NCI-H128 (cell line): ENCODE measurements around the gene HDAC11.
"Not testable (repeated sequence)": the region's sequence is repeated elsewhere in the genome, so short reads cannot be mapped to it uniquely, and the experiment has no call there.

ENCODE experiments used
- DNase-seq: peaks from one replicate; lab custom pipeline; 2025; ENCODE audit not compliant: unreplicated experiment; lab: John Stamatoyannopoulos, UW

Gene HDAC11, protein sequence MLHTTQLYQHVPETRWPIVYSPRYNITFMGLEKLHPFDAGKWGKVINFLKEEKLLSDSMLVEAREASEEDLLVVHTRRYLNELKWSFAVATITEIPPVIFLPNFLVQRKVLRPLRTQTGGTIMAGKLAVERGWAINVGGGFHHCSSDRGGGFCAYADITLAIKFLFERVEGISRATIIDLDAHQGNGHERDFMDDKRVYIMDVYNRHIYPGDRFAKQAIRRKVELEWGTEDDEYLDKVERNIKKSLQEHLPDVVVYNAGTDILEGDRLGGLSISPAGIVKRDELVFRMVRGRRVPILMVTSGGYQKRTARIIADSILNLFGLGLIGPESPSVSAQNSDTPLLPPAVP

DNA sequence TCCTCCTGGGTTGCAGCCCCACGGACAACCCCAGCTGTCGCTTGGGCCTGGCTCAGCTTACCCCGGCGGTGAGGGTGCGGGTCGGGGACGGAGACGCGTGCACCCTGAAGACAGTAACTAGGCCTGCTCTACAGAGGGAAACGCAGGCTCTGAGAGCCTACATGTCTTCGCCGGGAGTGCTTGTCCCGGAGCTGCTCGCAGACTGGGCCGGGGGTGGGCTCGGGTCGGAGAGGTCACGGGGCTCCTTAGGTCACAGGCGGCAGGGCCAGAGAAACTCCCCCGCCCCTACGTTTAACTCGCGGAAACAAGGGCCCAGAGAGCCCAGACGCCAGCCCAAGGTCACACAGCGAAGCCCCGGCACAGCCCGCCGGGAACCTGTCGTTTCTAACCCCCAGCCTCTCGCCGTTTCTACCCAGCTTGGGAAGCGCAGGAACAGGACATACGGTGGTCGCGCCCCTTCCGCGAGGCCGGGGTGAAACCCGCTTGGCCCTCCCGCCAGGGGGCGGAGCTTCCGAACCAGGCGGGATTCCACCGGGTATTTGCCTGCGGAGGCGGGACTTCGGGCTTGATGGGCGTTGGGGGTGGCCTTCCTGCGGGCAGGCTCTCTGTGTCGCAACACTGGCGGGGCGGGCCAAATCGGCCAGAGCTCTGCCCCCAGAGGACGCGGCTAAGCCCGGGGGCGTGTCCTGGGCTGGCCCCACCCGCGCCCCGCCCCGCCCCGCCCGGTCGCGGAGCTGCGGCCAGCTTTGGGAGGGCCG lies at the start of gene HDAC11:
TSS of gene HDAC11 (plus strand) at position 725 of the 758 bp plus-strand sequence. CDS start 42 bp downstream, outside the sequence.
- DNase-seq: peak; percentile 79

DNA sequence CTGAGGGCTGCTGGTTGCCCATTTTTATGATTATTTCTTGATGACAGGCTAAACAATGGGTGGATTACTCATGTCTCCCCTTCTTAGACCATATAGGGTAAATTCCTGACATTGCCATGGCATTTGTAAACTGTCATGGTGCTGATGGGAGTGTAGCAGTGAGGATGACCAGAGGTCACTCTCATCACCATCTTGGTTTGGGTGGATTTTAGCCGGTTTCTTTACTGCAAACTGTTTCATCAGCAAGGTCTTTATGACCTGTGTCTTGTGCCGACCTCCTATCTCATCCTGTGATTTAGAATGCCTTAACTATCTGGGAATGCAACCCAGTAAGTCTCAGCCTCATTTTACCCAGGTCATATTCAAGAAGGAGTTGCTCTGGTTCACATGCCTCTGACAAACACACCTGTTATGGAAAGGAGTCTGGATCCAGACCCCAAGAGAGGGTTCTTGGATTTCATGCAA lies 49.7 kb upstream of the HDAC11 start:
- DNase-seq: not testable (repeated sequence)

DNA sequence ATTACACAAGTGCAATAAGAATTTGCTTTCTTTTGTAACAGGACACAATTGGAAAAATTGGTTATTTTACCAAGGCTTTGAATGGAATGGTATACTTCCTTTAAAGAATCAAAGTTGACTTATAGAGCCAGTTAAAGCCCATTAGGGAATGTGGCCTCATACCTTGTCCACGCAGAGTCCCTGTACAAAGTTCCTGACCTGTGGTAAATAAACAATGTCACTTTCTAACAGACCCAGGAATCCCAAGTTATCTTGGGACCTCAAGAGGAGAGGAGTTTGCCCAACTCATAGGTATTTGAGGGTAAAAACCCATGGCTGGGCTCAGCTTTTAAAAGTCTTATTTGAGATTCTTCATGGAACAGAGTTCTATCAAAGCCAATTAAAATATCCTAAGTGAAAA lies 48.0 kb upstream of the HDAC11 start:
- no peak for DNase-seq

DNA sequence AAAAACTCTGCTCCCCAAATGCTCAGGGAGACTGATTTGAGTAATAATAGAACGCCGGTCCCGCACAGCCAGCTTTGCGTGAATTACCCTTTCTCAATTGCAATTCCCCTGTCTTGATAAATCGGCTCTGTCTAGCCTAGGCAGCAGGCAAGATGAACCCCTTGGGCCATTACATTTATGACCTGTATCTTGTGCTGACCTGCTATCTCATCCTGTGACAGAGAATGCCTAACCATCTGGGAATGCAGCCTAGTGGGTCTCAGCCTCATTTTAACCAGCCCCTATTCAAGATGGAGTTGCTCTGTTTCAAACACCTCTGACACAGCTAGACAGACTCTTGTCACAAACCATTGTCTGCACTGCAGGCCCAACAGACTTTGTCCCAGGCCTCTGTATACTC lies 46.2 kb upstream of the HDAC11 start:
- DNase-seq: no peak

DNA sequence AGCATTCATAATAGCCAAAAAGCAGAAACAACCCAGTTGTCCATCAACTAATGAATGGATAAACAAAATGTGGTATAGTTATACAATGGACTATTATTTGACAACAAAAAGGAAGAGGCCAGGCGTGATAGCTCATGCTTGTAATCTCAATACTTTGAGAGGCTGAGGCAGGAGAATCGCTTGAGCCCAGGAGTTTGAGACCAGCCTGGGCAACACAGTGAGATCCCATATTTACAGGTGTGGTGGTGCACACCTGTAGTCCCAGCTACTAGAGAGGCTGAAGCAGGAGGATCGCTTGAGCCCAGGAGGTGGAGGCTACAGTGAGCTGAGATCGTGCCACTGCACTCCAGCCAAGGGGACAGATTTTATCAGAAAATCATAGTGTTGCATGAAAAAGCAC lies 43.9 kb upstream of the HDAC11 start:
- DNase-seq: not testable (repeated sequence)

DNA sequence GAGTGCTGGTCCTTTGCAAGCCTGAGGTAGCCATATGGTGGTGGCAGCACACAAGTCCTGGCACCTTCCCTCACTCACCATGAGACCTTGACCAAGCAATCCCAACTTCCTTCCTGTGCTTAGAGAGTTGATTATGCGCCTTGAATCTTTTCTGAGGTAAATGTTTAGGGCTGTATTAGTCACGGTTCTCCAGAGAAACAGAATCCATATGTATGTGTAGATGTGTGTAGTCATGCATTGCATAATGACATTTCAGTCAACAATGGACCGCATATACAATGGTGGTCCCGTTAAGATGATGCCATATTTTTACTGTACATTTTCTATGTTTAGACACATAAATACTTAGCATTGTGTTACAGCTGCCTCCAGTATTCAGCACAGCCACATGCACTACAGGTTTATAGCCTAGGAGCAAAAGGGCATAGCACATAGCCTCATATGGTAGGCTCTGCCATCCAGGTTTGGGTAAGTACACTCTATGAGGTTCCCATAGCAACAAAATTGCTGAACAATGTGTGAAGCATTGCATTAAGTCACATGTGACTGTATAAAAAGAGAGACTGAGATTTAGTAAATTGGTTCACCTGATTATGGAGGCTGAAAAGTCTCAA lies 39.8 kb upstream of the HDAC11 start:
- DNase-seq: no peak

DNA sequence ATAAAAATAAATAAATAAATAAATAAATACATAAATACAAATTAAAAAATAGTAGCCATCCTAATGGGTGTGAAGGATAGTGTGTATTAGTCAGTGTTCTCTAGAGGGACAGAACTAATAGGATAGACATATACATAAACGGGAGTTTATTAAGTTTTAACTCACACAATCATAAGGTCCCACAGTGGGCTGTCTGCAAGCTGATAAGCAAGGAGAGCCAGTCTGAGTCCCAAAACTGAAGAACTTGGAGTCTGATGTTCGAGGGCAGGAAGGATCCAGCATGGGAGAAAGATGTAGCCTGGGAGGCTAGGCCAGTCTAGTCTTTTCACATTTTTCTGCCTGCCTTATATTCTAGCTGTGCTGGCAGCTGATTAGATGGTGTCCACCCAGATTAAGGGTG lies 37.2 kb upstream of the HDAC11 start:
- not testable (repeated sequence) for DNase-seq

DNA sequence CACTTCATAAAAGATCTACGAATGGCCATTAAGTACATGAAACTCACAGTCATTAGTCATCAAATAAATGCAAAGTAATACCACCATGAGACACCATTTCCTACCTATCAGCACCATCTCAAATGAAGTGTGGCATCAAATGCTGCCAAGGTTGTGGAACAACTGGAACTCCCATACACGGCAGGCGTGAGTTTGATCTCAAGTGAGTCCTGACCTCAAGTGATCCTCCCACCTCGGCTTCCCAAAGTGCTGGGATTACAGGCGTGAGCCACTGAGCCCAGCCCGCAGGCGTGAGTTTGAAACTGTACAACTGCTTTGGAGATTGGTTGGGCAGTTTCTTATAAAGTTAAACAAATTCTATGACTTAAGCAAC lies 28.8 kb upstream of the HDAC11 start:
- DNase-seq: no peak

DNA sequence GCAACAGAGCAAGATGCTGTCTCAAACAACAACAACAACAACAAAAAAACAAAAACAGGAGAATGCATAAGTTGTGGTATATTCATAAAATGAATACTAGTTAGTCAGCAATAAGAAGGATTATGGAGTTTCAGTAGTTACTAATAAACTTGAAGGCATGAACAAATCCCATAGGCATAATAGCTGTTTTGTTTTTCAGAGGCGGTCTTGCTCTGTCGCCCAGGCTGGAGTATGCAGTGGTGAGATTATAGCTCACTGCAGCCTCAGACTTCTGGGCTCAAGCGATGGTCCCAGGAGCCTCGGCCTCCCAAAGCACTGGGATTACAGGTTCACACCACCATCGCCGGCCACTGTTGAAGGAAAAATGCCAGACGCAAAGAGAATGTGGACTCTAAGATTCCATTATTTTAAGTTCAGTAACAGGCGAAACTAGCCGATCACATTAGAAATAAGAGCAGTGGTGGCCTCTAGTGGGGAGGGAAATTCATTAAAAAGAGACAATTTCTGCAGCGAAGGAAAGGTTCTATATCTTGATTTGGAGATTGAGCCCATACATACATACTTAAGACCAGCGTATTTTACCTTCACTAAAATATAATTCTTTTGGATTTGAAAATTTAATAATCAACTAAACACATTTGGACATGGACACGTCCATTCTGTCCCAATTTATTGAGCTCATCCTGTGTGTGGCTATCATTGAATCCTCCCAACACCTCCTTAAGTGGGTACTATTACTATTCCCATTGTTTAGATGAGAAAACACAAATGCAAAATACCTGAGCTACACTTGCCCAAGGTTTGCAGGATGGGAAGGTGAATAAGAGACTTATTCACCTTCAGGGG lies 27.4 kb upstream of the HDAC11 start:
- peak; percentile 1 for DNase-seq

DNA sequence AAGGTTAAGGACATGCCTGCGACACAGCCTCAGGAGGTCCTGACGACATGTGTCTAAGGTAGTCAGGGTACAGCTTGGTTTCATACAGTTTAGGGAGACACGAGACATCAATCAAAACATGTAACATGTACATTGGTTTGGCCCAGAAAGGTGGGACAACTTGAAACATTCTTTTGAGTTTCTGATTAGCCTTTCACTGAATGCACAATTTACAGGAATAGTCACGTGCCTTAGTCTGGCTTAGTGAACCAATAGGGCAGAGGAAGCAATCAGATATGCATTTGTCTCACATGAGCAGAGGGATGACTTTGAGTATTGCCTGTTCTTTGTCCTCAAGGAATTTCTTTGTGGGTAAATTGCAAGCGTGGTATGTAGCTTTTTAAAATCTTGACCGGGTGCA lies 24.5 kb upstream of the HDAC11 start:
- no peak for DNase-seq

DNA sequence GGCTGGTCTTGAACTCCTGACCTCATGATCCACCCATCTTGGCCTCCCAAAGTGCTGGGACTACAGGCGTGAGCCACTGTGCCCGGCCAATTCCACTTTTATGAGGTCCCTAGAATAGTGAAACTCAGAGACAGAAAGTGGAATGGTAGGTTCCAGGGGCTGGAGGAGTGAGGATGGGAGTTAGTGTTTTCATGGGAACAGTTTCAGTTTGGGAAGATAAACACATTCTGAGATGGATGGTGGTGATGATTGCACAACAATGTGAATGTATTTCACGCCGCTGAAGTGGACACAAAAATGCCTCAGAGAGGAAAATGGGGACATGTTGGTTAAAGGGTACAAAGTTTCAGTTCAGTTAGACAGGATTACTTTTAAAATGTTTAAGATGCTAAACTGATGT lies 22.5 kb upstream of the HDAC11 start:
- DNase-seq: no peak

DNA sequence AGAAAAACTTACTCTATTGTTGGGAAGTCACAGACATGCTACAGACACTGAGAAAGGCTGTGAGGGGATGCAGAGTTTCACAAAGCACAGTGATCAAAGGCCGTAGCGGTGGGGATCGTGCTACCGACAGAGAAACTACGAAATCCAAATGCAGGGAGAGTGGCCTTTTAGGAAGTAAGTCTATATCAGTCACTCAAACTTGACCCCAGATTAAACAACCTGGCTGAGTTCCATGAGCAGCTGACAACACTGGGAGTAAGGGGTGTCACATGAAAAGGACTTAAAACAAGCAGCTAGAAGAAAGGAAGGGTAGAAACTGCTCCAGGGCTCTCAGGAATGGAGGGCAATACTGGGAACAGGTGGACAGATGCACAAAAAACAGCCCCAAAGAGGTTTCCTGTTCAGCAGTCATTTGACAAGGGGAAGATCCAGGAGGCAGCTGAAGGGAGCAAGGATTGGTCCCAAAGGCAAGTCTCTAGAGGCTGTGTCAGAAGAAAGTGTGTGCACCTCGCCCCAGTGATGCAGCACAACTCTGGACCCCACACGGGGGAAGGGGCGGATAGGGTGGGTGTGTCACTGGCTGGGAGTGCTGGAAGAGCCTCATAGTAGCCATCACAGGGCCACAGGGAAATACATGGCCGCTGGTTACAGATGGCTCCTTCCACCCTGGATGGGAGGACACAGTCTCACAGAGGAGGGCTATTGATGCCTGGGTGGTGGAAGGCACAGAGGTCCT lies 20.3 kb upstream of the HDAC11 start:
- no peak for DNase-seq

DNA sequence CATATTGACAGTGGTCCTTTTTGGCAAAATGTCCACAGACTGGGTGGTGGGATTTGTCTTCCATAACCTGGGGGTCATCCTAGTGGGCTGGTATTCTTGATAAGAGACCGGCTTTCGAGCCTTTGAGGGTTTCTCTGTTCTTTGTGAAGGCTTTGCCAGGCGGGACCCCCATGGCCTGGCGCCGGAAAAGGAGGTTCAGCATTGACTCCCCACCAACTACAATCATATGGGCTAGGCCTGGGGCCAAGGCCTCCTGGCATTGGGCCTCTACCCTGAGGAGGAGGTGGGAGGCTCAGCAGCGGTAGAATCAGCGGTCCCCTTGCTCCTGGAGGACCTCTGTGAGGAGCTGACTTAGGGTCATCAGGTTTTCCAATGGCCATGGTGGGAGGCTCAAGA lies 19.8 kb upstream of the HDAC11 start:
- no peak for DNase-seq

DNA sequence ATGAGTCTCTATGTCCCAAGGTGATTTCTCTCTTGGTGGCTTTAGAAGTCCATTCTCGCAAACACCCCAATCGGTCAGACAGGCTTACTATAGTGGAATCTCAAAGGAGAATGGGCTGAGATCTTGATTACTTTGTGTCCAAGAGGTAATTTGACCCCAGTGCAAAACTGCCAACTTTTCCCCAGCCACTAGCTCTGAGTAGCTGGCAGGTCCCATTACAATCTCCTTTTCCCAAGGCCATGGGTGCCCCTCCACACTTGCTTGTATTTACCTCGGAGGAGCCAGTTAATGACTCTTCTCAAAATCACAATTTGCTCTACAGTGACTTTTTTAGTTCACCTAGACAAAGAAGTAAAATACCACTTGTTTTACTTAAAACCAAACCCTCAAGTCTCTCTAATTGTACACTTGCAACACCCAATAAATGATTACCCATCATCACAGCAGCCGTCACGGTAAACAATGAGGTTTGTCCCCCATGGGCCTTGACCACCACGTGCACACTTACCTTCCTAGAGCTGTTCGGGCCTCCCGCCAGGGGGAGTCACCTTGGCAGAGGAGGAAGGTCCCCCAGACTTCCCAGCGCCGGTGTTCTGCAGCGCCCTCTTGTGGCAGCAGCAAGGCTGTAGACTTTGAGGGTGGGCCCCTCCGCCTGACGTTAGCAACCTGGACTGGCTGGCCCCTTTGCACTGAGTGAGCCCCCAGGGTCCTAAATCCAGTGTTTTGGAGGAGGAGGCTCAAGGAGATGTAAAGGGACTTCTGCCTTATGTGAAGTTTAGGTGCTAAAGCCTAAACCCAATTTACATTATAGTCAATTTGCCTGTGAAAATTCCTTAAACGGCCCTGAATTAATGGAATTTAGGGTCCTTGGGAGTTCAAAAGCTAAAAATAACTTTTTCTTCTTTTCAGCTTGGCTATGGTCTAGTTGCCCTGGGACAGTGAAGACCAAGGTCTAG lies 18.7 kb upstream of the HDAC11 start:
- no peak for DNase-seq

DNA sequence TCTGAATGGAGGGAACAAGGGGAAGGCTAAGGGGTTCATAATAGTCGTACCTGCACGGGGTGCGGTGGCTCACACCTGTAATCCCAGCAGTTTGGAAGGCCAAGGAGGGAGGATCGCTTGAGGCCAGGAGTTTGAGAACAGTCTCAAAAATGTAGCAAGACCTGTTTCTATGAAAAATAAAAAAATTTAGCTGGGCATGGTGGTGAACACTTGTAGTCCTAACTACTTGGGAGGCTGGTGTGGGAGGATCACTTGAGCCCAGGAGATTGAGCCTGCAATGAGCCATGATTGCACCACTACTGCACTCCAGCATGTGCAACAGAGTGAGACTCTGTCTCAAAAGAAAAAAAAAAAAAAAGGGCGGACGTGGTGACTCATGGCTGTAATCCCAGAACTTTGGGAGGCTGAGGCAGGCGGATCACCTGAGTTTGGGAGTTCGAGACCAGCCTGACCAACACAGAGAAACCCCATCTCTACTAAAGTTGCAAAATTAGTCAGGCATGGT lies 17.9 kb upstream of the HDAC11 start:
- no peak for DNase-seq

DNA sequence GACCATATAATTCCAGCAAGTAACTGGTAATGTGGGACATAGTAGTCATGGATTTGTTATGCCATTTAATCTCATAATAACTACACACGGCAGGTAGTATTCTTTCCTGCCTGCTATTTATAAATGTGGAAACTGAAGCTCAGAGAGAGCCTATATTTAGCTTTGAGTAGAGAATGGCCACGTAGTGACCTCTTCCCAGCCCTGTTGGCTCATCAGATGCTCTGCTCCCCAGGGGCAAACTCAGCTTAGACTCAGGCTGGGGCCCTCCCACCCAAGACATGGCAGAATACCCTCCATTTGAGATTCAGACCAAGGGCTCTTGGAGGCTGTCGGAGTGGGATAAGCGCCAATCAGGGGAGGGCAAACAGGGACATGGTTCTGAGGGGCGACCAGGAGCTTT lies 17.3 kb upstream of the HDAC11 start:
- DNase-seq: no peak

DNA sequence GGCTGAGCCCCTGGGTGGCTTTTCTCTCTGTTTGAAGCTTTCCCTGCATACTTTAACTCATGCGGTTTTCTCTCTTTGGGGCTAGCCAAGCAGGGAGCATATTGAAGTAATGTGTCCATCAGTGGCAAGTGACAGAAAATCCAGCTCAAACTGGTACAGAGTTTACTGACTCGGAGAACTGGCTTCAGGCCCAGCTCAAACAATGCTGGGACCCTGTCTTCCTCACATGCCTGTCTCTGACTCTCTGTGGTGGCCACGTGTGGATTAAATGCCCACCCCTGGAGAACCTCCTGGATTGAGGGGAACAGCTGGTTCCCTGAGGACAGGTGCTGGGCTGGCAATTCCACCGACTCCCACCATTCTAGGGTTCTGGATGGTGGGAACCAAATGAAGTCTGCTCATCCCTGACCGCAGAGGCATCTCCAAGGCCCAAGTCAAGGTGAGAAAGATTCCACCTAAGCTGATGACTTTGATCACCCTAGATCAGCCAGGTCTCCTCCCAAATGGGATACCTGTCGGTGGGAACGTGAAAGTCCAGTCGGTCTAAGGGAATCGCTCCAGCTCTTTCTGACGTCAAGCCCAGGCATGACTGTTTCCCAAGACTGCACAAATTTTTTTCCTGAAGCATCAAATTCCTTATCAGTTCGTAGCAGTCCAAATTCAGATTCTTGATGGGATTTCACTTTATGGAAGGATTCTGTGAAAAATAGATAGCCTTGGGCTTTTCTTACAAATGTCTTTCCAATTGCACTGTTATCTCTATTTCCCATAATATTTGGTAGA lies 16.3 kb upstream of the HDAC11 start:
- no peak for DNase-seq

DNA sequence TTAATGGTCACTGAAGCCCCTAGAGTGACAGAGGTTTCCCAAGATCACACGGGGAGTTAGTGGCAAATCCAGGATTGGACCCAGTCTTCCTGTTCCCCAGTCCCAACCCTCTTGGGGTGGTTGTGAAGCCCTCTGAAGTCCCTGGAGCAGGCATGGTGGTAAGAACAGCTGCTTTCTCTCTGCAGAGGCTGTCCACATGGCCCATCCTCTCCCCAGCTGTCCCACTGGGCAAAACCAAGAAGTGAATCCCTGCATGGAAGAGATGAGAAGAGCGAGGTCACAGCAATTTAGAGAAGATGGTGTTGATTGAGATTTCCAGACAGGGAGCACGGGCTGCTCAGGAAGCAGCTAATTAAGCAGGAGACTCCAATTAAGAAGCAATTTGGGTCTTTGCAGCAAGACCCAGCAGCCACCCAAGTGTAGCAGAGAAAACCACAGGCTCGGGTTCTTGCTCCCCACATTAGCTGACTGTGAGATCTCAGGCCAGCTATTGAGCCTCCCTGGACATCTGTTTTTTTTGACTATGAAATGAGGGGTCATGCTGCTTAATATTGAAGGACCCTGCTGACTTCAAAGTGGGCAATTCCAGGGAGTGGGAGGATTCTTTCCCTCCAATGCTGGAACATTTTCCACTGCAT lies 14.8 kb upstream of the HDAC11 start:
- no peak for DNase-seq
